SJSA1 (cell line): ENCODE measurements around the gene PPP1R15B. TPM values are rescaled to one million over a fixed set of nuclear protein-coding genes. Genes with fewer than 3 reads are reported as not detected.
A peak's percentile ranks its signal among the peaks of the same experiment; 100 is the strongest.

Experiments used
- DNase-seq, 2 experiments: peaks; one replicate each; pipeline ENCODE4 v3.0.0-alpha.2; 2015 to 2020; ENCODE audit warnings: low spot score in 2 of 2, low read depth in 1 of 2
- H3K27ac ChIP-seq: fragments of 250-450 bp; sonication (Bioruptor Pico); 2 replicates; pipeline ENCODE4 v1.5.1; 2020; ENCODE audit warnings: mild to moderate bottlenecking, moderate library complexity
- H3K27me3 ChIP-seq: fragments of 250-450 bp; sonication (Bioruptor Pico); replicated peaks from 2 replicates; pipeline ENCODE4 v1.5.1; 2020; ENCODE audit warnings: mild to moderate bottlenecking, moderate library complexity
- H3K36me3 ChIP-seq: fragments of 250-450 bp; sonication (Bioruptor Pico); 2 replicates; pipeline ENCODE4 v1.5.1; 2020; ENCODE audit warnings: mild to moderate bottlenecking
- H3K4me1 ChIP-seq: fragments of 250-450 bp; sonication (Bioruptor Pico); replicated peaks from 2 replicates; pipeline ENCODE4 v1.6.1; 2021; ENCODE audit warnings: mild to moderate bottlenecking
- H3K4me3 ChIP-seq: fragments of 250-450 bp; sonication (Bioruptor Pico); 2 replicates; pipeline ENCODE4 v1.5.1; 2020; ENCODE audit warnings: mild to moderate bottlenecking
- H3K9me3 ChIP-seq: fragments of 250-450 bp; sonication (Bioruptor Pico); replicated peaks from 2 replicates; pipeline ENCODE4 v1.5.1; 2020; ENCODE audit warnings: mild to moderate bottlenecking
- total RNA-seq: library from RNA; depleted of rRNA; stranded (reverse); fragments of >200 nt; shearing (Covaris generic); gene quantifications from 2 replicates; pipeline ENCODE4 v1.2.3, GENCODE V29; 2014

Gene PPP1R15B
- total RNA-seq, 1 experiment from 2014 or later = 25.5 TPM

DNA sequence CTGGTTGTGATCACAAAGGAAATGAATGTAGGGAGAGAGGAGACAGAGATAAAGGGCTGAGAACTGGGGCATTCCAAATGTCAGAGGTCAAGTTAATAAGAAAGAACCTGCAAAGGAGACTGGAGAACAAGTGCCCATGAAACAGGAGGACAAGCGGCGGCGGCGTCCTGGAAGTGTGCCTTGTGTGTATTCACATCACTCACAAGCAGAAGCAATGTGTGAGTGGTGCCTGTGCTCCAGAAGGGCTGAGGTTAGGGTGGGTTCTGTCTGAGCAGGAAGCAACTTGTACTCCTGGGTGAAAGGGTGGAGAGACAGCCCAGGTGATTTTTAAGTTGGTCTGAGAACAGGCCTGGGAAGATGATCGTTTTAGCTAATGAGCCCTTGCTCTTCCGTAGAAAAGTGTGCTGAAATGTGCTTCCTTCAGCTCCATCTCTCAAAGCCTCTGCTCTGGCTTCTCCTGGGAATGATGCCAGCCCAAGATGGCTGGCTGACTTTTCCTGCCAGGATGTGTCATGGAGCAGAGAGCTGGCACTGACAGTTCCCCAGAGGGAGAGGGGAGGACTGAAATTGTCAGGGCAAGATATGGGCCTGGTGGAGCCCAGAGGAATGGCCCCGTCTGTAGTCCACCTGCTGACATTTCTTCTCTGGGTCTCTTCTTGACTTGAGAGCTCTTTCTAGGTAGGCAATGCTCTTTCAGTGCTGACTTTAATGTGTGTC lies 26.8 kb downstream of the PPP1R15B start:
- no peak overlapping the region for H3K27ac ChIP-seq
- no peak for DNase-seq
- no peaks in the 10 kb centered on the region for H3K36me3 ChIP-seq
- no peaks in the 10 kb centered on the region for H3K9me3 ChIP-seq
- no peaks in the 10 kb centered on the region for H3K4me1 ChIP-seq
- no peak overlapping the region for H3K4me3 ChIP-seq
- H3K27me3 ChIP-seq = peaks cover 37% of the 10 kb centered on the region

GRCh38 chr1:204383163-204383904 lies 28.3 kb downstream of the PPP1R15B start:
- Histone ChIP-seq H3K4me1 (no peaks in the 10 kb centered on the region; the same call in 1 of the 2 replicates), H3K27me3 (peaks cover 45% of the 10 kb centered on the region), H3K4me3 (no peak overlapping the region), H3K27ac (no peak overlapping the region), H3K36me3 (no peaks in the 10 kb centered on the region), H3K9me3 (no peaks in the 10 kb centered on the region)
- no peak for DNase-seq

DNA sequence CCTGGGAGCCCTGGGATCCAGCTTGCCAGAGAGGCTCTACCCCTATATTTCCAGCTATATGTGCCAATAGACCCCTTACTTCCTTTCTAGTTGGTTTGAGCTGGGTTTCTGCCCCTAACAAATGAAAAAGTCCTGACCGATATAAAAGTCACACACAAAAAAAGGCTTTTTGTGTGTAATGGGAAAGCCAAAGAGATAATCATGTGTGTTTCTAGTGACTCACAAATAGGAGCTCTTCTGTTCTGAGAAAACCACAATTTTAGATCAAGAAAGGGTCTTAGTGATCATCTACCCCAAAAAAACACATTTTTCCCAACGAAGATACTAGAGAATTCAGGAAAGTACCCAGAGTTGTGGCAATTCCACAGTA lies 28.9 kb downstream of the PPP1R15B start:
- Histone ChIP-seq H3K9me3 (no peaks in the 10 kb centered on the region), H3K27me3 (peaks cover 51% of the 10 kb centered on the region), H3K36me3 (no peaks in the 10 kb centered on the region), H3K4me3 (no peak overlapping the region), H3K27ac (no peak overlapping the region), H3K4me1 (peaks cover 5% of the 10 kb centered on the region; the same call in 1 of the 2 replicates)
- no peak for DNase-seq

DNA sequence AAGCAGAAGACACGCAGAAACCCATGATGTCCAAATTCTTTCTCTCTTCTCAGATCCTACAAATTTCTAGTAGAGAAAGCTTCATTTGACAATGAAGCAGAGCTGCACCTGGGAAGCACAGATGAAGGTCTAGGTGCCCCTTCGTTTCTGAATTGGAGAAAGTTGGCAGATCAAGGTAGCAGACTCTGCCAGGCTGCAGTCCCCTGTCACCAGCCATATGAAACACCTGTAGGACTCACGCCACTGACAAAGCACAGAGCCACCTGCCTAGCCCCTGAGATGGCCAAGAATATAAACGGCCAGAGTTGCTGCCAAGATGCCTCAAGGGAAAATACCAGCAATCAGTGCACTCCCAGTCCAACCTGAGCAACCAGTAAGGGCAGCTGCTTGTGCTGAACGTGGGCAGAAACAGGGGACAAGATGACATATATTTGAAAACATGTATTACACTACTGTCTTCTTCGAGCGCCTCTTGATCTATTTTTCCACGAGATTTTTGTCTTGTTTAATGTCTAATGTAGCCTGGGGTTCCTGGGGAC lies 31.3 kb downstream of the PPP1R15B start:
- no peaks in the 10 kb centered on the region for H3K36me3 ChIP-seq
- no peak overlapping the region for H3K27ac ChIP-seq
- no peak overlapping the region for H3K4me3 ChIP-seq
- peaks cover 8% of the 10 kb centered on the region; the same call in 1 of the 2 replicates for H3K4me1 ChIP-seq
- peak in 1 of 2 experiments; percentile 10 for DNase-seq
- H3K27me3 ChIP-seq = peaks cover 64% of the 10 kb centered on the region
- H3K9me3 ChIP-seq = no peaks in the 10 kb centered on the region

GRCh38 chr1:204377800-204378668 lies 33.6 kb downstream of the PPP1R15B start:
- H3K36me3 ChIP-seq = no peaks in the 10 kb centered on the region
- no peak overlapping the region for H3K4me3 ChIP-seq
- H3K27ac ChIP-seq = no peak overlapping the region
- H3K4me1 ChIP-seq = peaks cover 8% of the 10 kb centered on the region; the same call in 1 of the 2 replicates
- DNase-seq = no peak
- no peaks in the 10 kb centered on the region for H3K9me3 ChIP-seq
- H3K27me3 ChIP-seq = peaks cover 54% of the 10 kb centered on the region

GRCh38 chr1:204376919-204377799 lies 34.5 kb downstream of the PPP1R15B start:
- Histone ChIP-seq H3K9me3 (no peaks in the 10 kb centered on the region), H3K4me1 (peaks cover 8% of the 10 kb centered on the region; the same call in 1 of the 2 replicates), H3K4me3 (no peak overlapping the region), H3K27me3 (peaks cover 52% of the 10 kb centered on the region), H3K36me3 (no peaks in the 10 kb centered on the region), H3K27ac (no peak overlapping the region)
- DNase-seq = no peak

- peaks cover 8% of the 10 kb centered on the region; the same call in 1 of the 2 replicates for H3K4me1 ChIP-seq
- DNase-seq = no peak
- no peaks in the 10 kb centered on the region for H3K36me3 ChIP-seq
- H3K9me3 ChIP-seq = no peaks in the 10 kb centered on the region
- no peak overlapping the region for H3K4me3 ChIP-seq
- H3K27me3 ChIP-seq = peaks cover 56% of the 10 kb centered on the region
- no peak overlapping the region for H3K27ac ChIP-seq
These were observed 35.2 kb downstream of the PPP1R15B start for GRCh38 chr1:204376465-204376864.

- H3K9me3 ChIP-seq = no peaks in the 10 kb centered on the region
- peaks cover 8% of the 10 kb centered on the region; the same call in 1 of the 2 replicates for H3K4me1 ChIP-seq
- no peak overlapping the region for H3K27ac ChIP-seq
- no peak for DNase-seq
- H3K36me3 ChIP-seq = no peaks in the 10 kb centered on the region
- peaks cover 41% of the 10 kb centered on the region for H3K27me3 ChIP-seq
- no peak overlapping the region for H3K4me3 ChIP-seq
These were observed 37.7 kb downstream of the PPP1R15B start for GRCh38 chr1:204373911-204374310.

GRCh38 chr1:204370176-204370575 lies 41.4 kb downstream of the PPP1R15B start:
- H3K4me1 ChIP-seq = no peaks in the 10 kb centered on the region
- H3K36me3 ChIP-seq = no peaks in the 10 kb centered on the region
- no peak overlapping the region for H3K27ac ChIP-seq
- no peak for DNase-seq
- no peak overlapping the region for H3K4me3 ChIP-seq
- H3K27me3 ChIP-seq = peaks cover 10% of the 10 kb centered on the region
- H3K9me3 ChIP-seq = no peaks in the 10 kb centered on the region

DNA sequence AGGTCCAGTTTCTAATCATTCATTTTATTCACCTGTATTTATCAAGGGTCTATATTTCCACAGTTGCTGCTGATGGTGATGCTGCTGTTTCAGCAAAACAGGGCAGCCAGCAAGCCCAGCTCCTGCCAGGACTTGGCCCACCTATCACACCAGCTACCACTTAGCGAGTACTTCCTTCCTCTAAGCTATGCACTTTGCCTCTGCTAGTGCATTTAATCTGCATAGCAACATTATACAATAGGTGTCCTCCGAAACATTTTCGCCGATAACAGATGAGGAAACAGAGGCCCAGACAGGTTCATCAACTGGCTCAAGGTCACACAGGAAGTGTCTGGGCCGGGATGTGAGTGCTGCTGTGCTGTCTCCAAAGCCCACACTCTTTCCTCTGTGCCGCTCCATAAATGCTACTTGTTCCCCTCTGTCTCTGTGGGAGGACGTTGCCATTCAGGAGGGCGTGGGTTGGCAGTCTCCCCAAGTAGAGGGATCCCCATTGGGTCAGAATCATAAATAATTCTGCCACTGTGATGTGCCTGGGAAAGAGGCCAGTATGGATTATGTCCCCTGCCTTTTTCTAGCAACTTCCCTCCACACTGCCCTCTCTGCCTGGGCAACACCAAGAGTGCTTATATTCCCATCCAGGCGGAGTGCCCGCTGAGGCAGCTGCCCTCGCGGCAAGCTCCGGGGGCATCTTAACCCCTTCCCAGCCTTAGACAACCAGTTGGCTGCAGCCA lies 42.5 kb downstream of the PPP1R15B start:
- H3K27me3 ChIP-seq = peaks cover 10% of the 10 kb centered on the region
- no peaks in the 10 kb centered on the region for H3K9me3 ChIP-seq

DNA sequence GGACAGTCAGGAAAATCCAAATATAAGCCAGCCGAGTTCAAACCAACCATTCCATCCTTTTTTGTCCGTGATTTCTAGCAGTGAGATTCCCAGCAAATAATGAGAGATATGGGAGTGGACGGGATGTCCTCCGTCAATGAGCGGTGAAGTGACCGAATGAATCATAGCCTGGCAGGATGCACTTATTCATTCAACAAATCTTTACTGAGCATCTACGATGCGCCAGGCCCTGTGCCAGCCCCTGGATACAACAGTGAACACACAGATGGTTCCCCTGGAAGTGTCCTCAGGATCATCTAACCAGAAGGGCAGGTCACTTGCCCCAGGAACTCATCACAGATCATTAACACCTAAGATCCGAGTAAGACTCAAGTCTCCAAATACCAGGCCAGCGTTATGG lies 43.7 kb downstream of the PPP1R15B start:
- Histone ChIP-seq H3K4me1 (peaks cover 7% of the 10 kb centered on the region), H3K9me3 (no peaks in the 10 kb centered on the region), H3K36me3 (no peaks in the 10 kb centered on the region), H3K27ac (no peak overlapping the region), H3K27me3 (peaks cover 10% of the 10 kb centered on the region), H3K4me3 (no peak overlapping the region)
- DNase-seq = no peak

More for the DNA sequence above, 42.5 kb downstream of the PPP1R15B start:
- no peak overlapping the region for H3K4me3 ChIP-seq
- DNase-seq = no peak
- no peak overlapping the region for H3K27ac ChIP-seq
- no peaks in the 10 kb centered on the region for H3K4me1 ChIP-seq
- H3K36me3 ChIP-seq = no peaks in the 10 kb centered on the region

DNA sequence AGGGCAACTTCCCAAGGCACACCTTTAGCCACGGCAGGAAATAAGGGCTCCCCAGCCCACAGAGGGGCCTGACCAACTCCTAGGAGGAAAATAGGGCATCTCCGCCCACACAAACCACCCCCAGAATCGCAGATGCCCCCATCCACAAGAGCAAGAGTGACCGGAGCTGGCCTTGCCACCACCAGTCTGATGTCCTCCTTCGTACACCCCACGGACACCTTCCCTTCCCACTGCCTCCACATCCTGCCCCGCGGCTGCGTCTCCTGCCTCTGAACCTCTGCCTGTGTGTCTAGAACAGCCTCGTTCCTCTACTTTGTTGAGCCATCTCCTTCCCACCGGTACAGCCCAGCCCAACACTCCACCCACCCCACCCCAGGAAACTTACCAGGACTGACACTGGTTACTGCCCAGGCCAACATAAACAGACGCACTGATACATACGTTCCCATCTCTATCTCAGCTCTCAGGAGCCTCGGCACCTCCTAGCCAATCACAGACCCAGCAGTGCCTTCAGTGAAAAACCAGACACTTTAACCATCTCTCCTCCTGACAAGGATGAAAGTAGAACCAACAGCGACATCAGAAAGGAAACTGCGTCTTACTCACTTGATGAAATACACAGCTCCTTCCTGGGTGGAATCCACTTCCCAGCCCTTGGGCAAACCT lies 44.3 kb downstream of the PPP1R15B start:
- peaks cover 8% of the 10 kb centered on the region for H3K4me1 ChIP-seq
- no peaks in the 10 kb centered on the region for H3K36me3 ChIP-seq
- DNase-seq = no peak
- H3K27me3 ChIP-seq = peaks cover 10% of the 10 kb centered on the region
- H3K9me3 ChIP-seq = no peaks in the 10 kb centered on the region
- H3K4me3 ChIP-seq = no peak overlapping the region
- H3K27ac ChIP-seq = no peak overlapping the region
